Activated effector memory CD4-positive, alpha-beta T cell treated with Interleukin-2 at 50 U/mL for 16 hours (primary cell): ENCODE data around the gene EFL1.
"Not testable (repeated sequence)": the region's sequence is repeated elsewhere in the genome, so short reads cannot be mapped to it uniquely, and the experiment has no call there.

Experiments
- DNase-seq: peaks from one replicate; pipeline ENCODE4 v3.0.0-alpha.2; 2020

The EFL1 gene

DNA sequence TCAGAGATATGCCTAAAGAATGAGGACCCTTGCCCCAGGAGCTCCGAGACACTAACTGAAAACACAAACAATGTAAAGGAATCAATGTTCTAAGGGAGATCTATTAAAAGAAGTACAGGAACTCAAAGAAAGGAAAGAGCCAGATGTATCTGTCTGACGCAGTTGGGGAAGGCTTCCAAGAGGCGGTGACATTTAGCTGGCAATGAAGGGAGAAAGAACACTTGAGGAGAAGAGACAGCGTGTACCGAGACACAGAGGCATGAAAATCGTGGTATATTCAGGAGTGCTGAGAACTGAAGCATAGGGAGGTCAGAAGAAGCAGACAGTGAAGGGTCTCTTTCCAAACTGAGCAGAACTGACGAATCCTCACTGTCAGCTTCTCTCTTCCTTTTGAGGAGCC, 66.7 kb downstream of the EFL1 start:
- not testable (repeated sequence) for DNase-seq

DNA sequence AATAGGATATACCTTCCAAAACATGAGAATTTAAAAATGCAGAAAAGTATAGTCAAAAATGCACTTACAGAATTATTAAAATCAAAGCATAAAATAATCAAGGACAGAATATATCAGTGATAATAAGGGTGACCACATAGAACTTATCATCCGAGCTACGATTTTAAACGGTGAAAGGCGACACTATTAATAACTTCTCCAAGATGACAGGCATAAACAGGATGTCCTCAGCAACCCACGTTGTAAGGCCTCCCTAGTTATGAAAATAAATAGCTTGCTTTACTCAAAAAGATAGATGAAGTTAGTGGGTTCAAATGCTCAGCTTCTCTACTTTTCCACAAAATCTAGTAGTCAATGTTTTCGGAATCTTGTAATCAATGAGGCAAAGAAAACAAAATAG, 68.0 kb downstream of the EFL1 start:
- not testable (repeated sequence) for DNase-seq

DNA sequence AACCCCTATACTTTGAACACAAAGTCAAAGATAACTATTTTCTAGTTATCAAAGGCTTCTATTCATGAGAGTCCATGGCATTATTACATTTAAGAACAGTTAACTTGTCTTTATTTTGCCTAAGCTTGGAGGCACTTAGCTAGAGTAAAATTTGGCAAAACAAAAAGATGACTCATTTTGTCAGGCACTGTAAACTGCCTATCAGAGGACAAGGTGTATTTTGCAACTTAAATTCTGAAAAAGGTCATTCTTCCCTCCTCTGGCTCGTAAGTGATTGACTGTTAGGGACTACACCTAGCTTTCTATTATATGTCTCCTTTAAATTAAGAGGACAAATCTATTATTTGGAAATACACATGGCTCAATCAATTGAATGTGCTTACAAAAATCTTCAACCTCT, 69.1 kb downstream of the EFL1 start:
- not testable (repeated sequence) for DNase-seq

DNA sequence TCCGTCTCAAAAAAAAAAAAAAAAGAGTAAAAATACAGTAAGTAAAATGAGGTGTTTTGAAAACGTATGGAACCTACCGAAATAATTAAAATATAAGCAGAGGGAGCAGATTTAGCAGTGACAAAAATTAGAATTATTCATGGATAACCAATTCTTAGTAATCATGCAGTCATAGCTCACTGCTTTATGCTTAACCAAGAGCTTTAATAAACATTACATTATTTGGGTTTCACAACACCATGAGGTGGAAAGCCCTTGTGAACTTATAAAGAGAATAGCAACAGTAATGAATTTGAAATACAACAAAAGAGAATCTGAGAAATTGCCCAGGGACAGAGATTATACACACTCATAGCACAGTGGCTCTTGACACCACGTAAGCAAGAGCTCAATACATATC, 70.1 kb downstream of the EFL1 start:
- not testable (repeated sequence) for DNase-seq

DNA sequence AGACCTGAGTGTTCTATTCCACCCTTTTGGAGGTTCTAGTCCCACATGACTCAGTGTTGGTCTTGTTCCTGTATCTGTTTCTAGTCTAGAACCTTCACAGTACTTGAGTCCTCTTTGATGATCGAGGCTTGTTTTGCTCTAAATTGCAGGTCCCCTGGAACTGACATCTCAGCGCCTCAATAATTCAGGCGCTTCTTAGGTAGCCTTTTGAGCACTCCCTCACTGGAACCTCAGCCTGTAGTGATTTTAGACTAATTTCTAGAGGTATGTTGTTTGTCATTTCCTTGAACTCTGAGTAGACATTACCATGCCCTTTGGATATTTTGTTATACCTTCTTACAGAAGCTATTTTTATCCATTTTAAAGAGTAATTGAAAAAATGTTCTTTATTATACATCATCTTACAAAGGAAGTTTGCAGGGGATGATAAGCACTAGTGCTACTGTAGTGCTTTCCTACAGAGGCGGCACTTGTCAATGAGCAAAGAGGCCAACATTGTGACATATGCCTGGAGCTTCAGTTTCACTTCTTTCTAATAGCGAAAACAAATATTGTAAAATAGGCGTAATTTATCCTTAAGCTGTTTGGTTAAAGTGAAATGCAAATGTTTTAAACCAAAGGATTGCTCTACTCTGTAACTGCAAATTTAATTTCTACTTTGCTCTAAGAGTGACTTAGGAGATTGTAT, 75.7 kb downstream of the EFL1 start:
- no peak for DNase-seq

DNA sequence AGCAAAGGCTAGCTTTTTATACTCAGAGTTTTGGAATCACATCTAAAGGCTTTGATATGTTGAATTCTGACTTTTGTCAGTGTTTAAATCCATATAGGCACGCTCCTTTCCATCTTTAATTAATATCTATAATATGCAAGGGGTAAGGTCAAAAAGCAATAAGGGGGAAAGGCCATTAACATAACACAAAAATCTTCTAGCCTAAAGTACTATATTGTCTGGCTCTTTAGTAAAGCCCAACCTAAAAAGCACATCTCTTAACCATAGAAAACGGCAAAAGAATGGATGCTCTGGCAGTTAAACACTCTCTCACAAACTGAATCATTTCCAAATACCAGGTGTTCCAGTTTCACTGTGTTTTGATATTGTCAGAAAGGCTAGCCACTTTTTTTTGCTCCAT, 76.4 kb downstream of the EFL1 start:
- DNase-seq = no peak

DNA sequence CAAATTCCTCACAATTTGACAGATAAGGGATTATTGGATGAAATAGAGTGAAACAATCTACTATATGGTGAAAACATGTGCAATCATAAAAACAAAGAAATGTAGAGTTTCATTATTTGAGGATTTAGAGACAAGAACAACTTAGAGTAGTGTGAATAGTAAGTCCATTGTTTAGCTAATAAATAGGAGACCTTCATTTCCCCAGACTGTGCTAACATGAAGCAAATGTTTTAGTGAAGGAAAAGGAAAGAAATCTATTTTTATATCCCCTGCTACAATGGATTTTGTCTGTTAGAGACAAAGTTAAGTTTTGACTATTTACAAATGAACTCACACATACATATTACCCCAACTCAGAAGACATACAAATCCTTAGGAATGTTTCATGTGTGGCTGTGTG, 77.8 kb downstream of the EFL1 start:
- DNase-seq = no peak

DNA sequence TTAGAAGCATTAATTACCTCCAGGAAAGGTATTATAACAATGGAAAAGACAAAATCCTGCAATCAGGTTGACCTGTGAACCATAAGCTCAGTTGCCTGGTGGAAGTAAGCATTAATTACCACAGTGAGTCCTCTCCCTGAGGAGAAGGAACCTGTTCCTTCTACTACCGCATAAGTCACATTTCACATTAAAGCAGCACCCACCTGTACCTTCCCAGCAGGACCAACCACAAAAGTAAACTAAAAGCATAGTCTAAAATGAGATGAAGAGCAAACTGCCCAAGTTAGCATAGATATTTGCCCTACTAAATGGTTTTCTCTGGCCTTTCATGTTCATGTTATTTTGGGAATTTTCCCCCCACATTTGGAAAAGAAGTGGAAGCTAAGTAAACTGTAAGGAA, 78.2 kb downstream of the EFL1 start:
- no peak for DNase-seq

DNA sequence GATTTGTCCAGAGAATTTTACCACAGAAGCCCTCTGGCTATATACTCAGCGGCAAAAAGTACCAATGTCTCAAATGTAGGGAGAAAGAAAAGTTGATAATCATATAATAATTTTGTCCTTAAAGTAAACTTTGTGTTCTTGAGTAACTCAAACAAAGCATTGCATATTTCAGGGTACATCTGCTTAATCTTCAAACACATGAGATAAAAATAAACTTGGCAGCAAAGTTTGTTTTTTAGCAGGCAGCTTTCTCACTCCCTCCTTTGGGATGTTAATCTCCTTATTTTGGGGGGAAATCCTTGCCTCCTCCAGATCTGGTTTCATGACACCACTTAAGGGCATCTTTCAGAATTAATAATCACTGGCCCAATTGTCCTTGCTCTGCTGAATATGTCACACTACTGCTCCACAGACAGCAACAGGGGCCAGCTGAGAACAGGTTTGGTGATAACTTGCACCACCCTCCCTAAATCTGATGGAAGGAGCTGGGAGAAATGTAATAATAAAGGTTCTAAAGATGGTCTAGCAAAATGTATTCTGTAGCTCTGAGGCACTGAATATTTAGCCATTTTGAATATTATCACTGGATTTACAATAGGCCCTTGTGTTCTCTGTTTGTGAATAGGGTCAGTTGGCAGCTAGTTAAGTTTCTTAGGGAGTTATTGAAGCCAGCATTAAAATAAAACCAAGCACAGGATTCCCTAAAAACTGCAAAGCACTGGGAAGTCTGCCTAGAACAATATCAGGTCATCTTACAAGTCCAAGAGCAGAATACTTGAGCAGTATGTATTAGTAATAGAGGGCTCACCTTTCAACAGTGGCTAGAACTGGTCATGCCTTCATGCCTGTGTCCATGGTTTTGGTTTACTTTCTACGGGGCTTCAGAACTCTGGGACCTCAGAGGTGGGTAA, 79.2 kb downstream of the EFL1 start:
- no peak for DNase-seq

DNA sequence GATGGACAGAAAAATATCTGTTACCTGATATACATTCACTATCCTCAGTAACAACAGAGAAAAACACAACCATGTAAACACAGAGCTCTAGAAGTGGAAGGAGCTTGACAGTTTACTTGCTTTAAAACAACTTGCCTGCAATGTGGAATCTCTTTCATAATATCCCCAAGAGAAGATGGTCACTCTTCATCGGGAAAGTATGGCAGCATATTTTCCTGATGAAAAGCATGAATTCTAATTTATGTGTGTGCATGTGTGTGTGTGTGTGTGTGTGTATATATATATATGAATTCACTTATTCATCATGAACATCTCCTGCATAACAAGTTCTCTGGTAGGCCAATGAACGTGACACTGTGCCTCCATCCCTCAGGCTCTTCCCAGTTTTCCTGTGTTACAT, 81.2 kb downstream of the EFL1 start:
- no peak for DNase-seq

DNA sequence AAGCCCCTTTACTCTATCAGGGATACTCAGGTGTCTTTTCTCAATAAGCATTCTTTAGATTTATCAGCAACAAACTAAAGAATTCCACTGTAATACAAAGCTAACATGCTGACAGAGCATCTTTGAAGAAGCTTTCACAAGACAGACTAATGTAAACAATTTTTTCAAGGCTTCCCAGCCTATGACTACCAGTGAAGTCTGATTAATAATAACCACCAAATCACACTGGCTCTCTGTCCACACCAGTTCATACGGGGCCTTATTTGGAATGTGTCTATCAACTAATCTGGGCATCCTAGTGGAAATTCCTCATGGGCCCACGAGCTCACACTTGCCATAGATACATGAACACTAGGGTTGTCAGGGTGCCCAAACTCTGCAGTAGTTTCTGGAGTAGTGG, 84.5 kb downstream of the EFL1 start:
- no peak for DNase-seq

DNA sequence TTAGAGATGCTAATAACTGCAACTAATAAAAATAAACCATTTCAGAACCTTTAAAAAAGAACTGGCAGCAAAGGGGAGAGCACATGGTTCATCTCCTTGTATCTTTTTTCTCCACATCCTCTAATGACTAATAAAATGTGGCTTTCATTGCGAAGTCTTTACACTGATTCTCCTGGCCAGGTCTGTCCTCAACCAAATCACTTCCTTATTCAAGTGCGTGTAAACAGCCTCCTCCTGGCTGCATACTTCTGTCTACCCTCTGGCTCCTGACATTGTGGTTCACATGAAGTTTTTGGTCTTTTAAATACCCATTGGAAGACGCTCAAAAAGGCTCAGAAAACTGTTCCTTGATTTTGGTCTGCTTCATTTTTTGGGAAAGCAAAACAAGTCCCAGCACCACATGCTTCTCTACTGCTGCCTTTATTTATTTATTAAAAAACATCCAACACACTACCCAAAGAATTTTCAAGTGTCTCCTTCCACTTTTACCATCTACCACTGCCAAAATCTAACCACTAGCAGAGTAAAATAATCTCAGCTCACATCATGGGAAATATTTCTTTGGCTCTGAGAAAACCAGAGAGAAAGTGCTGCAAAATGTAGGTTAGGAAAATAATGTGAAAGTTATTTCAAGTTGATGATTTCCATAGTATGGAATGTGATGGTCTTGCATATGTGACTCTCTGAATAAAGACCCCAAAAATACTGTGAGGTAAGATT, 85.1 kb downstream of the EFL1 start:
- DNase-seq = no peak

DNA sequence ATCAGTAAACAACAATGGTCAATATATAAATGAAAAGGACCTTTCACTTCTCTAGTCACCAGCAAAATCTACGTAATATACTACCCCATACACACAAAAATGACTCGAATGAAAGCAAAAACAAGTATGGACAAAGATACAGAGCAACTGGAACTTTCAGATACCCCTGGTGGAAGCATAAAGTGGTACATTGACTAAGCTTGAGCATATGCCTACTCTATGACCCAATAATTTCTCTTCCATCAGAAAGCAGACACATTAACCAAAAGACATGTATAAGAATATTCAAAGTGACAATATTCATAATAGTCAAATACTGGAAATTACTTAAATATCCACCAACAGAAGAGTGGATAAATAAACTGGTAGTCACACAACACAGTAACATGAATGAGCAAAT, 86.0 kb downstream of the EFL1 start:
- no peak for DNase-seq

DNA sequence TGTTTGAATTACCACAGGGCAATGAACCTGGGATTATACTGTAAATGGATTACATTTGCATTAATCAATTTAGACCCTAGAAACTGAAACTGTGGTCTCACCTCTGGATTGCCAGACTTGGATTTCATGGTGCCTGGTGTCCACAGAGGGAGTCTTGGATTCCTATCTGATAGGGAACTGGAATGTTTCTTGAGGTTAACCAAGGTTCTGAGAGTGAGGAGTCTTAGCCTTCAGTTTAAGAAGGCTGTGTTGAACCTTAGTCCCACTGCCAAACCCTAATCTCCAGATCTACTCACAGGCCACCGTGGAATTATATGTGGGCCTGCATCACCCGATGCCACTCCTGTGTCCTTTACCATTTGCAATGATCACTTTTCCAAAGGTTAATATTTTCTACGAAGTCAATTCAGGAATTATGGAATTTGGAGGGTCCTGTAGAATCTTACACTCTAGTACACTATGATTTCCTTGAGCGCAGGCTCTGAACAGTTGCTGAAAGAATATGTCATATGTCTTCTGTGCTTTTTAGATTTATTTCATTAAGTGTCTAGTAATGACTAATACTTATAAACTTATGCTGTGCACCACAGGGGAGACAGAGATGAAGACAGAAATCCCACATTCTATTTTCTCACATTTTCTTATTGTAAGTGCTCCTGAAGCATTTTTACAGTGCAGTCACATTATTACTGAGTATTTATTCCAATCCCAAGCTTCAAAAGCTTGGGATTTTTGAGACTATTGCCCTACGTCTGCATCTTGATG, 87.9 kb downstream of the EFL1 start:
- DNase-seq = no peak

DNA sequence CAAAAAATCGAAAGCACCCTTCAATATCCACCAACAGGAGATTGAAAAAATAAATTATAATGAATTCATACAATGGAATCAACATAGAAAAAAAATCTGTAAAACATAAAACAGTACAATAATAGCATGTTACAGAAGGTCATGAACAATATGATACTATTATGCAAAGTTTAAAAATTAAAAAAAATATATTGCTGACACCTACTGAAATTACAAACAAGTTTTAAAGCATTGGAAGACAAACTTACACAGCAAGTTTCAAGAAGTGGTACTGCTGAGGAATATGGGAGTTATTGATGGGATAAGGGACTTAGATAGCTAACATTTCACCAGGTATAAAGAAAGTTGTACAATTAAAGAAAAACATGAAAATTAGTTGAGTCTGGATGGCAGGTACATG, 89.4 kb downstream of the EFL1 start:
- DNase-seq = no peak

DNA sequence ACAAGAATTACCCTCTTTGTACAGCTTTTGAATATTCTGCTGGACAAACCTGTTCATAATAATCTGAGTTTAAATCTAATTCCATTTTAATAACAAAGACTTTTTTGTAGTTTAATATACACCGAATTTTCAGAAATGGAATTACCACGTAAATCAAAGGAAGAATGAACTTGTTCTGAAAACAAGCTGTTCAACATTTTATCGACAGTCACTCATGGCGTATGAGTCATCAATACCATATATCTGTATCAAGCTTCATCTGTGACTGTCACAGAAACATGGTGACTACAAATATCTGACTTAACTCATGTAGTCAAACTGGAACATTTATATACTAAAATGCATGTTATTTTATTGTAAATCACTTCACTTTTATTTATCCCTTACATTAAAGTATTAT, 90.0 kb downstream of the EFL1 start:
- DNase-seq = no peak

DNA sequence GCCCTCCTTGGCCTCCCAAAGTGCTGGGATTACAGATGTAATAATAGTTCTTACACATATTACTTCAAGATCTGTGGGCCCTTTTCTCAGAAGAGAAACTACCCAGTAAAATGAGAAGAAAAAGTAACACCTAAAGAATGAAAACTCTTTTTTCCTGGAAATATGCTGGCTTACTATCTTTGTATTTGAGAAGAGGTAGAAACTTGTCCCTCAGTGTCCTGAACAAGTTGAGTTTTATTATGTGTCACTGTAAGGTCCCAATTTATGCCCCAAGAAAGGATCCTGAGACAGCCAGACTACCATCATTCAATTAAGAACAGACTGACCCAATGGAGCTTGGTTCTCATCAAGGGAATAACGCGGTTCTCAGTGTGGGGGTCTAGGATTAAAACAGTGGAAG, 93.8 kb downstream of the EFL1 start:
- DNase-seq = no peak

DNA sequence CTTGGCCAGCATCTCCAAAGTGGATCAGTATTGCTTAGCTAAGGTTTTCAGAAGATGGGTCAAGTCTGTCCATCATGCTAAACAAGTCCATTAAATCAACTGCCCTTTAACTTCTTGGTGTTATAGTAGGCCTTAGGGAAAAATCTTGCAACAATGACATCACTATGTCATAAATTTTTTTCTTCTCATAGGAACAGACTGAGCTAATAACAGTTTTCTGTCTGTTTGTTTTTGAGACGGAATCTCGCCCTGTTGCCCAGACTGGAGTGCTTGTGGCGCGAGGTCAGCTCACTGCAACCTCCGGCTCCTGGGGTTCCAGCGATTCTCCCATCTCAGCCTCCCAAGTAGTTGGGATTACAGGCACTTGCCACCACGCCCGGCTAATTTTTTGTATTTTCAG, 94.2 kb downstream of the EFL1 start:
- DNase-seq = no peak

DNA sequence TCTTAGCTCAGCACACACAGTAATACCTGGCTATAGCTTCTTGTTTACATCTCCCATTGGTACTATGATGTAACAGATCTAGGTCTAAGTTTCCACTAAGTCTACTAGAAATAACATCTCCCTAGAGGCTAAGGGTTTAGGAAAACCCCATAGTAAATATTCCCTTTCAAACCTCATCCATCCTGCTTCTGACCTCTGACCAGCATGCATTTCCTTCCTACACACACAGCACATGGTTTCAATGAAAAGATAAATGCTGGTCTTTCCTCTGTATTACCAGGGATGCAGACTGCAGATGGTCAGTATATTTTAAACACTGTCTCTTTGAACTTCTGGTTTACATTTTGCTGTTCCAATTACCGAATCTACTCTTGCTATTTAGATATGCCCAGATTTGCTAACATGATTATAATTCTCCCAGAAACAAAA, 96.6 kb downstream of the EFL1 start:
- no peak for DNase-seq

DNA sequence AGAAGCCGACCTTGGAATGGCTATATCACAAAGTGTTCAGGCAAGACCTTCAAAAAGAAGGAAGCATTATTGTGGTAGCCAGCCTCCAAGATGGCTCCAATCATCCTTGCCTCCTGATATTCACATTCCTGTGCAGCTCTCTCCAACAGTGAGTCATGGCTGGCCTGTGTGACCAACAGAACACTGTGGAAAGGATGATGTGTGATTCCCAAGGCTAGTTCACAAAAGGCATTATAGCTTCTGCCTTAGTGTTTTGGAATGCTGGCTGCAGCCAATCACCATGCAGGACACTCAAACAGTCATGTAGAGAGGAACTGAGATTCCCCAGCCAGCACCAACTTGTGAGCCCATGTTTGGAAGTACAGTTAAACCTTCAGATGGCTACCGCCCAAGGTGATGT, 102.6 kb downstream of the EFL1 start:
- no peak for DNase-seq

DNA sequence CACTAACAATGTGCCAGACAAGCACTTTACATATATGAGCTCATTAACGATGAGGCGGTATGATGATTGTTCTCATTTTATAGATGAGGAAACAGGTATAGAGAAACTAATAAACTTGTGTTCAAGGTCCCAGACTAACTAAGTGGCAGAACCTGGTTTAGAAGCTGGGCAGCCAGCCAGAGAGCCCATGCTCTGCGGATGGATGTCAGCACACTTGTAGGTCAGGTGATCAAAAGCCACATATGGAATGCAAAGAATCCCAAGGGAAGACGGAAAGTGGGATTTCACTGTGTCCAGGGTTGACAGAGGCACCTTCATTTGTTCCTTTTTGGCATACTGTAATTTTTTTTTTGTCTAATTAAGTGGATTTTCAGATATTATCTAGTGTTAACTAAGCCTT, 103.7 kb downstream of the EFL1 start:
- DNase-seq = no peak

DNA sequence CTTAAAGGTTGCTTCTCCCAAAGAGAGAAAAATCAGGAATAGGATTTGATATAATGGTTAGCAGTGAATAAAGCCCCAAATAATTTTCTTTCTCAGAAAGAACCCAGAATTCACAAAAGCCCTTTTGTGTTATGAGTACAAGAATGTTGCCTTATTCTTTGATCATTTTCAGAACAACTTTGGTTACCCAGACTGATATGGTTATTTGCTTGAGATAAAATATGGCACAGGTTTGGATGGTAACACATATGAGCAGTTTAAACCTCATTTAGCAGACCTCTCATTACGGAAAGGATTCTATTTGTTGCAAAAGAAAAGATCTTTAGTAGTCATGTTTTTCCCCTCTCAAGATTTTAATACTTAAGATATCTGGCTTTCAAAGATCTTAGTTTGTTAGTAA, 111.9 kb downstream of the EFL1 start:
- DNase-seq = no peak

DNA sequence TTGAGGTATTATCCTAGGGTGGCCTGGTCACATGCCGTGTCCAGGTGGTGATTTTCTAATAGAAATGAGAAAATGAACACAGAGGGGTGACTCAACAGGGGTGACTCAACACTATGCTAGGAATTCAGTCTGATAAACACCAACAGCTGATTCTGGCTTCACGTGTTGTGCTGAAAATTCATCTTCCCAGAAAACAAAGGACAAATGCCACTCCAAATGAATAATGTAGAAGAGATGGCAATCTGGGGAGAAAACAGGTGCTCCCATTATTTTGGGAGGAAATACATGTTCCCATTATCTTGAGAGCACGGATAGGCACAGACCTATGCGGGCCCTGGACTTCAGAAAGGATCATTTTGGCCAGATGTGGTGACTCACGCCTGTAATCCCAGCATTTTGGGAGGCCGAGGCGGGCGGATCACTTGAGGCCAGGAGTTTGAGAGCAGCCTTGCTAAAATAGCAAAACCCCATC, 115.5 kb downstream of the EFL1 start:
- DNase-seq = no peak
